ENCODE measurements around the gene AGTRAP.

DNA sequence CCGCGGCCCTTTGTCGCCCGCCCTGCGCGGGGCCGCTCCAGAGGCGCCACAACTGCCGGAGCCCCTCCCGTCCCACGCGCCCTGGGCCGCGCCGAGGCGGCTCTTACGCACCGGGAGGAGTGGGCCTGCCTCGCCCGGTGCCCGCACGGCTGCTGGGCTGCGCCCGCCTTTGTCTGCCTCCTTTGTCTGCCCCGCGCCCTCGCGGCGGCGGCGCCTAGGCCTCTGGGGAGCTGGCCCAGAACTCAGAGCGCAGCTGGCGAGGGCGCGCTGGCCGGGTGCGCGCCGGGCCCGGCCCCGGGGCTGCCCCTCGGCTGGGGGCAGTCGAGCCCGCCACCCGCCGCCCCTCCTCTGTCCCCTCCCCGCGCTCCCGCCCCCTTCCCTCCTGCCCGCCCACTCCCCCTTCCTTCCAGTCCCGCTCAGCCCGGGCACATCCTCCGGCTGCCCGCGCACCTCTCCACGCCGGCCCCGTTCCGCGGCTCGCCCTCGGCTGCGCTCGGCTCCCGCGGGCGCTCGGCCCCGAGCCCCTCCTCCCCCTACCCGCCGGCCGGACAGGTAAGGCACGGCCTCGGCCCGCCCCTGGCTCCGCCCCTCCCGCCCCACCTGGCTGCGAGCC, 44.5 kb upstream of the AGTRAP start, which contains the start of gene DRAXIN:
- TF ChIP-seq, protein P1, sequence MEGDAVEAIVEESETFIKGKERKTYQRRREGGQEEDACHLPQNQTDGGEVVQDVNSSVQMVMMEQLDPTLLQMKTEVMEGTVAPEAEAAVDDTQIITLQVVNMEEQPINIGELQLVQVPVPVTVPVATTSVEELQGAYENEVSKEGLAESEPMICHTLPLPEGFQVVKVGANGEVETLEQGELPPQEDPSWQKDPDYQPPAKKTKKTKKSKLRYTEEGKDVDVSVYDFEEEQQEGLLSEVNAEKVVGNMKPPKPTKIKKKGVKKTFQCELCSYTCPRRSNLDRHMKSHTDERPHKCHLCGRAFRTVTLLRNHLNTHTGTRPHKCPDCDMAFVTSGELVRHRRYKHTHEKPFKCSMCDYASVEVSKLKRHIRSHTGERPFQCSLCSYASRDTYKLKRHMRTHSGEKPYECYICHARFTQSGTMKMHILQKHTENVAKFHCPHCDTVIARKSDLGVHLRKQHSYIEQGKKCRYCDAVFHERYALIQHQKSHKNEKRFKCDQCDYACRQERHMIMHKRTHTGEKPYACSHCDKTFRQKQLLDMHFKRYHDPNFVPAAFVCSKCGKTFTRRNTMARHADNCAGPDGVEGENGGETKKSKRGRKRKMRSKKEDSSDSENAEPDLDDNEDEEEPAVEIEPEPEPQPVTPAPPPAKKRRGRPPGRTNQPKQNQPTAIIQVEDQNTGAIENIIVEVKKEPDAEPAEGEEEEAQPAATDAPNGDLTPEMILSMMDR (IDR thresholded peaks at IDR 0.05) = no peak
- TF ChIP-seq, protein P2, sequence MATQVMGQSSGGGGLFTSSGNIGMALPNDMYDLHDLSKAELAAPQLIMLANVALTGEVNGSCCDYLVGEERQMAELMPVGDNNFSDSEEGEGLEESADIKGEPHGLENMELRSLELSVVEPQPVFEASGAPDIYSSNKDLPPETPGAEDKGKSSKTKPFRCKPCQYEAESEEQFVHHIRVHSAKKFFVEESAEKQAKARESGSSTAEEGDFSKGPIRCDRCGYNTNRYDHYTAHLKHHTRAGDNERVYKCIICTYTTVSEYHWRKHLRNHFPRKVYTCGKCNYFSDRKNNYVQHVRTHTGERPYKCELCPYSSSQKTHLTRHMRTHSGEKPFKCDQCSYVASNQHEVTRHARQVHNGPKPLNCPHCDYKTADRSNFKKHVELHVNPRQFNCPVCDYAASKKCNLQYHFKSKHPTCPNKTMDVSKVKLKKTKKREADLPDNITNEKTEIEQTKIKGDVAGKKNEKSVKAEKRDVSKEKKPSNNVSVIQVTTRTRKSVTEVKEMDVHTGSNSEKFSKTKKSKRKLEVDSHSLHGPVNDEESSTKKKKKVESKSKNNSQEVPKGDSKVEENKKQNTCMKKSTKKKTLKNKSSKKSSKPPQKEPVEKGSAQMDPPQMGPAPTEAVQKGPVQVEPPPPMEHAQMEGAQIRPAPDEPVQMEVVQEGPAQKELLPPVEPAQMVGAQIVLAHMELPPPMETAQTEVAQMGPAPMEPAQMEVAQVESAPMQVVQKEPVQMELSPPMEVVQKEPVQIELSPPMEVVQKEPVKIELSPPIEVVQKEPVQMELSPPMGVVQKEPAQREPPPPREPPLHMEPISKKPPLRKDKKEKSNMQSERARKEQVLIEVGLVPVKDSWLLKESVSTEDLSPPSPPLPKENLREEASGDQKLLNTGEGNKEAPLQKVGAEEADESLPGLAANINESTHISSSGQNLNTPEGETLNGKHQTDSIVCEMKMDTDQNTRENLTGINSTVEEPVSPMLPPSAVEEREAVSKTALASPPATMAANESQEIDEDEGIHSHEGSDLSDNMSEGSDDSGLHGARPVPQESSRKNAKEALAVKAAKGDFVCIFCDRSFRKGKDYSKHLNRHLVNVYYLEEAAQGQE (IDR thresholded peaks at IDR 0.05; ENCODE audit: insufficient read depth in 1 of 2, low read depth in 2 of 2, low read length in 1 of 2) = no peak
- TF ChIP-seq POLR2AphosphoS5 (IDR thresholded peaks at IDR 0.05; ENCODE audit: low read depth, low read length) = no peak

Data from Panc1 (cell line).